ENCODE data around the gene ZNF205. TPM values are rescaled to one million over a fixed set of nuclear protein-coding genes. Genes with fewer than 3 reads are reported as not detected.
"Not testable (repeated sequence)": the region's sequence is repeated elsewhere in the genome, so short reads cannot be mapped to it uniquely, and the experiment has no call there.

Gene ZNF205
- total RNA-seq, 1 experiment from 2014 or later, result 14.3 TPM

- no peak for DNase-seq (ENCODE audit: low read depth, low spot score)
- in situ Hi-C loops (cut with HindIII; ENCODE audit: low pct_unique_long_range_greater_than_20kb, low sequenced_read_pairs), result no loop called here
Observed at GRCh38 chr16:3080024-3080423, 32.4 kb upstream of the ZNF205 start.

- in situ Hi-C loops (cut with HindIII; ENCODE audit: low pct_unique_long_range_greater_than_20kb, low sequenced_read_pairs); DNase-seq (ENCODE audit: low read depth, low spot score): not testable (repeated sequence)
Observed at GRCh38 chr16:3081957-3082356, 30.4 kb upstream of the ZNF205 start.

- DNase-seq (ENCODE audit: low read depth, low spot score); in situ Hi-C loops (cut with HindIII; ENCODE audit: low pct_unique_long_range_greater_than_20kb, low sequenced_read_pairs): not testable (repeated sequence)
Observed at GRCh38 chr16:3083408-3083807, 29.0 kb upstream of the ZNF205 start.

- in situ Hi-C loops (cut with HindIII; ENCODE audit: low pct_unique_long_range_greater_than_20kb, low sequenced_read_pairs), result no loop called here
Observed at GRCh38 chr16:3084491-3084890, 27.9 kb upstream of the ZNF205 start.

GRCh38 chr16:3084969-3085670, 27.3 kb upstream of the ZNF205 start:
- DNase-seq (ENCODE audit: low read depth, low spot score), result no peak
- in situ Hi-C loops (cut with HindIII; ENCODE audit: low pct_unique_long_range_greater_than_20kb, low sequenced_read_pairs), result no loop called here

More at GRCh38 chr16:3084491-3084890, 27.9 kb upstream of the ZNF205 start:
- no peak for DNase-seq (ENCODE audit: low read depth, low spot score)

- DNase-seq (ENCODE audit: low read depth, low spot score), result no peak
- in situ Hi-C loops (cut with HindIII; ENCODE audit: low pct_unique_long_range_greater_than_20kb, low sequenced_read_pairs), result no loop called here
Observed at GRCh38 chr16:3085868-3086595, 26.4 kb upstream of the ZNF205 start.

- in situ Hi-C loops (cut with HindIII; ENCODE audit: low pct_unique_long_range_greater_than_20kb, low sequenced_read_pairs), result no loop called here
Observed at GRCh38 chr16:3086596-3087242, 25.7 kb upstream of the ZNF205 start.

GRCh38 chr16:3087243-3088235, 24.8 kb upstream of the ZNF205 start:
- in situ Hi-C loops (cut with HindIII; ENCODE audit: low pct_unique_long_range_greater_than_20kb, low sequenced_read_pairs), result no loop called here
- no peak for DNase-seq (ENCODE audit: low read depth, low spot score)

More at GRCh38 chr16:3086596-3087242, 25.7 kb upstream of the ZNF205 start:
- DNase-seq (ENCODE audit: low read depth, low spot score), result no peak

GRCh38 chr16:3088450-3088849, 23.9 kb upstream of the ZNF205 start:
- in situ Hi-C loops (cut with HindIII; ENCODE audit: low pct_unique_long_range_greater_than_20kb, low sequenced_read_pairs), result no loop called here
- no peak for DNase-seq (ENCODE audit: low read depth, low spot score)

- in situ Hi-C loops (cut with HindIII; ENCODE audit: low pct_unique_long_range_greater_than_20kb, low sequenced_read_pairs), result no loop called here
- DNase-seq (ENCODE audit: low read depth, low spot score), result no peak
Observed at GRCh38 chr16:3088925-3089716, 23.3 kb upstream of the ZNF205 start.

- in situ Hi-C loops (cut with HindIII; ENCODE audit: low pct_unique_long_range_greater_than_20kb, low sequenced_read_pairs), result no loop called here
- DNase-seq (ENCODE audit: low read depth, low spot score), result no peak
Observed at GRCh38 chr16:3089717-3090592, 22.4 kb upstream of the ZNF205 start.

GRCh38 chr16:3091551-3091950, 20.8 kb upstream of the ZNF205 start:
- in situ Hi-C loops (cut with HindIII; ENCODE audit: low pct_unique_long_range_greater_than_20kb, low sequenced_read_pairs), result no loop called here
- no peak for DNase-seq (ENCODE audit: low read depth, low spot score)

- in situ Hi-C loops (cut with HindIII; ENCODE audit: low pct_unique_long_range_greater_than_20kb, low sequenced_read_pairs), result no loop called here
- no peak for DNase-seq (ENCODE audit: low read depth, low spot score)
Observed at GRCh38 chr16:3092501-3092941, 19.9 kb upstream of the ZNF205 start.

- DNase-seq (ENCODE audit: low read depth, low spot score), result peak; percentile 81
- in situ Hi-C loops (cut with HindIII; ENCODE audit: low pct_unique_long_range_greater_than_20kb, low sequenced_read_pairs), result no loop called here
Observed at GRCh38 chr16:3094289-3095027, 17.9 kb upstream of the ZNF205 start.

- in situ Hi-C loops (cut with HindIII; ENCODE audit: low pct_unique_long_range_greater_than_20kb, low sequenced_read_pairs), result no loop called here
- DNase-seq (ENCODE audit: low read depth, low spot score), result peak; percentile 45
Observed at GRCh38 chr16:3095869-3096268, 16.5 kb upstream of the ZNF205 start.

Measured in SK-MEL-5 (cell line).